A549 (cell line): ENCODE data around the gene CD164L2. TPM values are rescaled to one million over a fixed set of nuclear protein-coding genes. Genes with fewer than 3 reads are reported as not detected.

Experiments
- ATAC-seq, 2 experiments: fragments of 200-7000 bp in 1 of 2; fragments of >200 bp in 1 of 2; cut with Nextera tagmentation in 1 of 2; cut with Tn5 transposase in 1 of 2; 3 replicates each; pipeline versions ENCODE4 v1.8.0 to v1.9.1; 2018 to 2020; ENCODE audit warnings: mild to moderate bottlenecking in 1 of 2, moderate library complexity in 1 of 2
- CTCF ChIA-PET: fragments of 300-600 bp; sonication (Branson Sonifier 250); formaldehyde crosslinking; extraction: SDS; loops from one replicate; lab custom pipeline; 2021; ENCODE audit warnings: antibody characterized with exemption, inconsistent platforms; lab: Yijun Ruan, JAX
- POLR2A ChIA-PET: fragments of 350-600 bp; formaldehyde crosslinking; extraction: SDS; loops from one replicate; lab custom pipeline; 2021; ENCODE audit warnings: antibody characterized with exemption, inconsistent platforms; lab: Yijun Ruan, JAX
- DNase-seq, 2 experiments: peaks; one replicate each; pipeline versions ENCODE4 v3.0.0 to v3.0.0-alpha.2; 2011 to 2016; ENCODE audit warnings: low read depth in 1 of 2, low spot score in 1 of 2
- FAIRE-seq: peaks from 2 replicates; lab custom pipeline; 2011; peaks lifted over from hg19 to GRCh38; lab: Jason Lieb, UNC
- H3K27ac ChIP-seq, 2 experiments: fragments of >200 bp; sonication (Bioruptor Twin); formaldehyde crosslinking; 3 replicates each; pipeline ENCODE4 v1.5.1; 2016 to 2017
- H3K4me1 ChIP-seq: fragments of >200 bp; sonication (Bioruptor Twin); formaldehyde crosslinking; 3 replicates; pipeline ENCODE4 v1.6.1; 2016
- H3K4me2 ChIP-seq: fragments of >200 bp; sonication (Bioruptor Twin); formaldehyde crosslinking; 3 replicates; pipeline ENCODE4 v1.6.1; 2016
- H3K4me3 ChIP-seq: fragments of >200 bp; sonication (Bioruptor Twin); formaldehyde crosslinking; 3 replicates; pipeline ENCODE4 v1.5.1; 2016
- H3K9me3 ChIP-seq: fragments of >200 bp; sonication (Bioruptor Twin); formaldehyde crosslinking; 3 replicates; pipeline ENCODE4 v1.6.1; 2016
- CBX2 ChIP-seq: fragments of 200-600 bp; sonication (generic); IDR thresholded peaks from 2 replicates; pipeline ENCODE4 v1.6.1; 2016; ENCODE audit warnings: low read depth, mild to moderate bottlenecking, borderline replicate concordance
- CBX8 ChIP-seq: fragments of 200-600 bp; sonication (generic); IDR thresholded peaks from 2 replicates; pipeline ENCODE4 v1.6.1; 2016
- EHMT2 ChIP-seq: fragments of 200-600 bp; sonication (generic); IDR thresholded peaks from 2 replicates; pipeline ENCODE4 v1.6.1; 2016; ENCODE audit warnings: antibody characterized with exemption, low read depth, mild to moderate bottlenecking, moderate library complexity
- FOSL2 ChIP-seq, 2 experiments: fragments of 450-650 bp in 1 of 2; fragments of >200 bp in 1 of 2; sonication (Bioruptor Twin) in 1 of 2; formaldehyde crosslinking; IDR thresholded peaks; 2 replicates each; pipeline versions ENCODE4 v1.5.0 to v1.6.1; 2016 to 2020; ENCODE audit warnings: mild to moderate bottlenecking in 1 of 2, moderate library complexity in 1 of 2
- FOXS1 ChIP-seq: fragments of 250-450 bp; sonication (Bioruptor Pico); IDR thresholded peaks from 2 replicates; pipeline ENCODE4 v1.5.0; 2020; ENCODE audit warnings: mild to moderate bottlenecking, moderate library complexity
- HES2 ChIP-seq: fragments of >200 bp; sonication (Bioruptor Twin); formaldehyde crosslinking; IDR thresholded peaks from 2 replicates; pipeline ENCODE4 v1.6.1; 2016
- HEYL ChIP-seq: fragments of 250-450 bp; sonication (Bioruptor Pico); IDR thresholded peaks from 2 replicates; pipeline ENCODE4 v1.8.0; 2021; ENCODE audit warnings: mild to moderate bottlenecking, moderate library complexity
- HOXB13 ChIP-seq: fragments of 250-450 bp; sonication (Bioruptor Pico); IDR thresholded peaks from 2 replicates; pipeline ENCODE4 v1.5.0; 2020; ENCODE audit warnings: low read depth, mild to moderate bottlenecking, moderate library complexity
- JUN ChIP-seq, 2 experiments: fragments of >200 bp; sonication (Bioruptor Twin); formaldehyde crosslinking; IDR thresholded peaks; 2 replicates in 1 of 2; 3 replicates in 1 of 2; pipeline ENCODE4 v1.6.1; 2016 to 2017
- KDM5A ChIP-seq: fragments of 200-600 bp; sonication (generic); IDR thresholded peaks from 2 replicates; pipeline ENCODE4 v1.6.1; 2016; ENCODE audit warnings: antibody characterized with exemption, mild to moderate bottlenecking
- MAFK ChIP-seq: fragments of 450-650 bp; IDR thresholded peaks from 2 replicates; pipeline ENCODE4 v1.6.1; 2014; ENCODE audit not compliant: partially characterized antibody
- PHF8 ChIP-seq: fragments of 200-600 bp; sonication (generic); IDR thresholded peaks from 2 replicates; pipeline ENCODE4 v1.6.1; 2016; ENCODE audit warnings: low read depth, mild to moderate bottlenecking, antibody characterized with exemption, moderate library complexity, borderline replicate concordance
- RAD21 ChIP-seq, 2 experiments: fragments of >200 bp in 1 of 2; sonication (Bioruptor Twin) in 1 of 2; formaldehyde crosslinking in 1 of 2; IDR thresholded peaks in 1 of 2; conservative IDR thresholded peaks in 1 of 2; 2 replicates in 1 of 2; 3 replicates in 1 of 2; pipeline ENCODE4 v1.6.1; 2012 to 2018; ENCODE audit warnings: inconsistent platforms in 1 of 2
- RFX5 ChIP-seq: fragments of 450-650 bp; IDR thresholded peaks from 2 replicates; pipeline ENCODE4 v1.7.1; 2014; ENCODE audit warnings: antibody characterized with exemption, mild to moderate bottlenecking, moderate library complexity
- SREBF2 ChIP-seq: fragments of 450-650 bp; IDR thresholded peaks from 2 replicates; pipeline ENCODE4 v1.6.1; 2014; ENCODE audit warnings: mild to moderate bottlenecking, moderate library complexity
- ZC3H11A ChIP-seq: fragments of 450-650 bp; IDR thresholded peaks from 2 replicates; pipeline ENCODE4 v1.6.1; 2014; ENCODE audit warnings: antibody characterized with exemption, mild to moderate bottlenecking
- ZNF302 ChIP-seq: fragments of 250-450 bp; sonication (Bioruptor Pico); IDR thresholded peaks from 2 replicates; pipeline ENCODE4 v1.9.0; 2021; ENCODE audit warnings: inconsistent platforms, mild to moderate bottlenecking, moderate library complexity
- whole genome bisulfite sequencing: methylation state at CpG from one replicate; pipeline ENCODE4 v1.1.6; 2017; ENCODE audit errors: missing lambda C conversion rate; 5-methylcytosine and 5-hydroxymethylcytosine counted together
- polyA plus RNA-seq, 4 experiments: library from polyadenylated mRNA; depleted of rRNA in 3 of 4; stranded (reverse); fragments of >200 nt; fragmentation: RNase III in 1 of 4; extraction: RNeasy Plus Mini Kit Qiagen cat#74134 plus additional on column Dnase treatment in 1 of 4; gene quantifications; 2 replicates in 3 of 4; 3 replicates in 1 of 4; pipeline ENCODE4 v1.2.3, GENCODE V29; 2011 to 2017
- TF ChIP-seq, protein P1 (sequence below): IDR thresholded peaks from 2 replicates; pipeline ENCODE4 v1.6.1; 2012

CD164L2 gene
- polyA plus RNA-seq, 2 of the 4 experiments (the other 2 are of a cell fraction): not detected

DNA sequence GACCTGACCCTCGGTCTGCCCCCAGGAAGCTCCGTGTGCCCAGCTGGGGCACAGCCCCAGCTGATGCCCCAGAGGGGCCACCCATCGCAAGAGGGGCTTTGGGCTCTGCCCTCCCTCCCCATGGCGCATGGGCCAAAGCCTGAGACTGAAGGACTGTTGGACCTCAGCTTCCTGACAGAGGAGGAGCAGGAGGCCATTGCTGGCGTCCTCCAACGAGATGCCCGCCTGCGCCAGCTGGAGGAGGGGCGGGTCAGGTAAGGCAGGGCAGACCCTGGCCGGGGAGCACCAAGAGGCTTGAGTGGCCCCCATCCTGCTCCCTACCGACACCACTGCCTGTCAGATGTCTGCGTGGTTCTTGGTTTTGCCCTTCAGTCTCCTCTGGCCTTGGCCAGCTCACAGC, 37.9 kb downstream of the CD164L2 start:
- TF ChIP-seq RFX5: no peak
- no peak for TF ChIP-seq FOSL2 (IDR thresholded peaks at IDR 0.05)
- no peak for TF ChIP-seq FOSL2 (CRISPR knock-in tag; IDR thresholded peaks at IDR 0.05)
- TF ChIP-seq, all 56 proteins: peak for 0
- DNase-seq (no peak), ATAC-seq (no peak), FAIRE-seq (no peak)
- Histone ChIP-seq H3K9me3 (no peaks in the 10 kb centered on the region), H3K4me3 (no peak overlapping the region), H3K4me1 (peaks cover 32% of the 10 kb centered on the region), H3K27ac (no peak overlapping the region), H3K4me2 (no peak overlapping the region)
- WGBS: 97% methylated on average over 5 of the region's 12 CpGs
- ChIA-PET POLR2A (no interaction called here), CTCF (interaction anchor here (0.6 to 7.2 kb wide), 8 partner anchors 10 to 300 kb away, joined by 3 to 41 read pairs (median 3); partner anchors contain the start of gene MAP3K6)

- H3K9me3 ChIP-seq: no peaks in the 10 kb centered on the region
- peak overlapping the region in 1 of 2 experiments; percentile 80; a peak in 1 of 6 replicates for H3K27ac ChIP-seq
- H3K4me1 ChIP-seq: peaks cover 24% of the 10 kb centered on the region
- DNase-seq: no peak
- CTCF ChIA-PET: interaction anchor here (1.2 to 7.2 kb wide), 2 partner anchors 11 to 14 kb away, joined by 4 to 41 read pairs; no protein-coding TSS in a partner anchor
- FAIRE-seq: no peak
- TF ChIP-seq KDM5A (no peak), ZNF302 (CRISPR knock-in tag) (no peak), HOXB13 (CRISPR knock-in tag) (no peak), CBX2 (no peak), CBX8 (no peak), PHF8 (no peak), HEYL (CRISPR knock-in tag) (no peak), EHMT2 (no peak), FOXS1 (CRISPR knock-in tag) (no peak), HES2 (no peak)
- TF ChIP-seq, protein P1, sequence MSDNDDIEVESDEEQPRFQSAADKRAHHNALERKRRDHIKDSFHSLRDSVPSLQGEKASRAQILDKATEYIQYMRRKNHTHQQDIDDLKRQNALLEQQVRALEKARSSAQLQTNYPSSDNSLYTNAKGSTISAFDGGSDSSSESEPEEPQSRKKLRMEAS: no peak
- TF ChIP-seq, all 56 proteins: peak for 0
- WGBS: 75% methylated on average over 4 of the region's 5 CpGs
- POLR2A ChIA-PET: no interaction called here
- ATAC-seq: no peak
- no peak overlapping the region for H3K4me3 ChIP-seq
- H3K4me2 ChIP-seq: no peak overlapping the region
These were observed 39.5 kb downstream of the CD164L2 start for GRCh38 chr1:27343639-27344025.

DNA sequence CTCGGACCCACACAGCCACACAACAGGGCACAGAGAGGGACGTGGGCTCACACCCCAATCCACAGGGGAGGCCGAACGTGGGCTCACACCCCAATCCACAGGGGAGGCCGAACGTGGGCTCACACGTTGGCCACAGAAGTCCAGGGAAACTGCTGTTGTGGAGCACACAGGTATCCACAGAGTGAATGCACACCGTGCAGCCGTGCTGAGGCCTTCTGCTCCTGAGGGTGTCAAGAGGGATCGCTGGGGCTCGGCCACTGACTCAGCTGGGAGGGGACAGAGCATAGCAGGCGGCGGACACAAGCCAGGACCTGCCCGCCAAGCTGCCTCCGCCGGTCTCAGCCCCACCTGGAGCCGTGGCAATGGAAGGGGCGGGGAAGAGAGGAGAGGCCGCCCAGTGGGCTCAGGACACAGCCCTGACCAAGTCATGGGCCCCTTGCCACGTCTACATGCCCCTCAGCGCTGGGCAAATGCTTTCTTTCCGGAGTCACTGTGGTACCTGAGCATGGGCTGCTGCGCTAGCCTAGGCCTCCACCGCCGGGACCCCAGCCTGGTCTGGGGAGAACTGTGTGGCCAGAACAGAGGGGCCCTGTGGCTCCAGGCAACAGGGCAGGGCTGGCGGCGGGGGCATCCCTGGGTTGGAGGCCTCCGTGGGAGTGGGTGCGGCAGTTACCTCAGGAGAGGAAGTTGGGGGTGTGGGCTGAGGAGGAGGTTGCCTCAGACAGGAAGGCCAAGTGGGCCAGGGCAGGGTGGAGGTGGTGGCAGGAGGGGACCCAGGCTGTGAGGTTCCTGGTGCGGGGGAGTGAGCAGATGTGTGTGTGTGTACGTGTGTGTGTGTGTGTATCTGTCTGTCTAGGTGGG, 40.1 kb downstream of the CD164L2 start:
- Histone ChIP-seq H3K9me3 (no peaks in the 10 kb centered on the region), H3K4me2 (no peak overlapping the region), H3K4me1 (peaks cover 23% of the 10 kb centered on the region), H3K27ac (peak overlapping the region in 1 of 2 experiments; percentile 80; a peak in 3 of 6 replicates), H3K4me3 (no peak overlapping the region)
- WGBS: 92% methylated on average over 13 of the region's 31 CpGs
- POLR2A ChIA-PET: no interaction called here
- DNase-seq (no peak), FAIRE-seq (no peak), ATAC-seq (no peak; a peak in 2 of 6 replicates)
- CTCF ChIA-PET: interaction anchor here (1.2 to 11.8 kb wide), 4 partner anchors 10 to 42 kb away, joined by 4 to 134 read pairs (median 31); no protein-coding TSS in a partner anchor
- no peak for TF ChIP-seq SREBF2
- no peak for TF ChIP-seq RAD21 (conservative IDR thresholded peaks at IDR 0.05 in 1 of 2, IDR thresholded peaks at IDR 0.05 in 1 of 2)

GRCh38 chr1:27342391-27342777, 40.7 kb downstream of the CD164L2 start:
- peaks cover 19% of the 10 kb centered on the region for H3K4me1 ChIP-seq
- no peaks in the 10 kb centered on the region for H3K9me3 ChIP-seq
- peak; percentile 5 to 15; a peak in 2 of 6 replicates for ATAC-seq
- ChIA-PET CTCF (interaction anchor here (1.2 to 11.8 kb wide), 4 partner anchors 9 to 42 kb away, joined by 3 to 134 read pairs (median 31); no protein-coding TSS in a partner anchor), POLR2A (interaction anchor here (1.4 kb wide), 1 partner anchor 20 kb away, joined by 3 read pairs; no protein-coding TSS in a partner anchor)
- peak overlapping the region; percentile 19; the same call in 2 of the 3 replicates for H3K4me3 ChIP-seq
- no peak for DNase-seq
- no peak for FAIRE-seq
- TF ChIP-seq MAFK (no peak), JUN (IDR thresholded peaks at IDR 0.05) (no peak), ZC3H11A (no peak)
- TF ChIP-seq, all 56 proteins: peak for 0
- WGBS: 81% methylated on average over 4 of the region's 8 CpGs
- H3K27ac ChIP-seq: peak overlapping the region; percentile 57 to 80; a peak in 5 of 6 replicates
- H3K4me2 ChIP-seq: peak overlapping the region; percentile 70
